NCI-H748 (cell line): Measurements from ENCODE around the gene CD151.

Experiments used
- DNase-seq: peaks from one replicate; lab custom pipeline; 2025; ENCODE audit not compliant: unreplicated experiment; lab: John Stamatoyannopoulos, UW

CD151 gene

DNA sequence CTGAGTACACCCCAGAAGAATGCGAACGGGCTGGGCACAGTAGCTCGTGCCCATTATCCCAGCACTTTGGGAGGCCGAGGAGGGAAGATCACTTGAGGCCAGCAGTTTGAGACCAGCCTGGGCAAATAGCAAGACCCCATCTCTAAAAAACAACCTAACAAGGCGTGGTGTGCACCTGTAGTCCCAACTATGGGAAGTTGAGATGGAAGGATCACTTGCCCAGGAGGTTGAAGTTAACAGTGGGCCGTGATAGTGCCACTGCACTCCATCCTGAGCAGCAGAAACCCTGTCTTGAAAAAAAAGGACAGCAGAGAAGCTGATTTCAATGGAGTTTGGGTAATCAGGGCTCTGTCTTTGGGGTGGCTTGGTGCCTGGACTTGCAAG is 19.7 kb upstream of the CD151 start:
- DNase-seq, result no peak

- DNase-seq, result no peak
Observed at GRCh38 chr11:813456-814096, 19.2 kb upstream of the CD151 start.

DNA sequence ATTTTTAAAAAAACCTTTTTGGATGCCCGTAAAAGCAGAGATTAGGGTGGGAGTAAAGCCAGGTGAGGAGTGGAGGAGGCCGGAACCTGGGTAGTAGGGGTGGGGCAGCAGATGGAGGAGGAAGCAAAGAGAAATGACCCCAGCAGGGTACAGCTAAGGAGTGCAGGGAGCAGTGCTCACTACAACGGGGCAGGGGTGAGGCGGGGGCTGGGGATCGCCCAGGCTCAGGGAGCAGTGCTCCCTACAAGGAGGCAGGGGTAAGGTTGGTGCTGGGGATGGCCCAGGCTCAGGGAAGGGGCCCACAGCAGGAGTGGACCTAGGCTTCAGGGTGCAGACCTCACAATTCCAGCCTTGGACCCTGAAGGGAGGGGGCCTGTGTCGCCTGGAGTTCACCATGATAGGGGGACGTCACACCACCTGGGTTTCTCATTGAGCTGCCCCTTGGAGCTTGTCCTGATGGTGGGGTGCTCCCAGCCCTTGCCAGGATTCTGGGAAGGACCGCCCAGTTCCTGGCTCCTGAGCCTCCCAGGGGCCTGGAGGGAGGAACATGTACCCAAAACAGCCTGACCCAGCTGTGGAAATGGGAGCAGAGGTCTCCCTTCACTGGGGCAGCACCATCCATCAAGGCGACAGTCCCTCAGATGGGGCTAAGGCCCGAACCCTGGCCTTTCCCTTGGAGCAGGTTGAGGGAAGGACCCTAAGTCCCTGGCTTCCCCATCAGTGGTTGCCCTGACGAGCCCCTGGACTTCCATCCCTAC is 16.9 kb upstream of the CD151 start:
- DNase-seq, result no peak

DNA sequence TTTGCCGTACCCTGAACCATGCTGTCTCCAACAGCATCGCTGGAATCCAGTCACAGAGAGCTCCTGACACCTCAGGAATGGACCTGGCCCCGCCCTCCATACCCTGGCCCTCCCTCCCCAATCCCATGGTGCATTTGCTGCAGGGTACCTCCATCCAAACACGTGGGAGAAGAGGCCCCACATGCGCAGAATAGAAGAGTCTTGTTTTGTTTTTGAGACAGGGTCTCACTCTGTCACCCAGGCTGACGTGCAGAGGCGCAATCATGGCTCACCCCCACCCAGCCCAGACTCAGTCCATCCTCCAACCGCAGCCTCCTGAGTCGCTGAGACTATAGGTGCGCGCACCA is 16.3 kb upstream of the CD151 start:
- no peak for DNase-seq

- no peak for DNase-seq
Observed at GRCh38 chr11:818396-819128, 14.2 kb upstream of the CD151 start, which contains the start of gene PNPLA2. TSS of gene PNPLA2 (plus strand) at chr11:818914. CDS start at chr11:819719, 805 bp downstream.

DNA sequence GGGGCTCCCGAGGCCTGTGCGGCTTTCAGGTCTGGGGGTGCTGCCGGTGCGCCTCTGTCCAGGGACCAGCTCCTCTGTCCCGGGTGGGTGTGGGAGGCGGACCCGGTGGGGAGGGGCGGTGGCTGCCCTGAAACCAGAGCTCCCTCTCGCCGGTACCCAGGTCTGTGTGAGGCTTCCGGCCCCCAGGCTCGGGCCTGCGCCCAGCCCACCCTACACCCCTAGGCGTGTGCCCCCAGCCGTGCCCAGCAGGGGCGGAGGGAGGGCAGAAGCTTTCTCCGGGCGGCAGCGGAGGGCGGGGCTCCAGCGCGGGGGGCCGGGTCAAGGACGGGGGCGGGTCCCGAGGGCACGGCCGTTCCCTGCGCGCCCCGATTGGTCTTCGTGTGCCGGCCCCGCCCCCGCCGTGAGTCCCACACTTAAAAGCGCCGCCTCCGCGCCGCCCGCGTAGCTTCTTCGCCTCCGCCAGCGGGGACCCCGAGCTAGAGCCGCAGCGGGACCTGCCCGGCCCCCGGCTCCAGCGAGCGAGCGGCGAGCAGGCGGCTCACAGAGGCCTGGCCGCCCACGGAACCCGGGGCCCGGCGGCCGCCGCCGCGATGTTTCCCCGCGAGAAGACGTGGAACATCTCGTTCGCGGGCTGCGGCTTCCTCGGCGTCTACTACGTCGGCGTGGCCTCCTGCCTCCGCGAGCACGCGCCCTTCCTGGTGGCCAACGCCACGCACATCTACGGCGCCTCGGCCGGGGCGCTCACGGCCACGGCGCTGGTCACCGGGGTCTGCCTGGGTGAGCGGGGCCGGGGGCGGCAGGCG is 13.4 kb upstream of the CD151 start:
- peak; percentile 92 for DNase-seq

GRCh38 chr11:819943-820649 is 12.7 kb upstream of the CD151 start:
- DNase-seq, result peak; percentile 93

- no peak for DNase-seq
Observed at GRCh38 chr11:820655-821511, 11.9 kb upstream of the CD151 start.

DNA sequence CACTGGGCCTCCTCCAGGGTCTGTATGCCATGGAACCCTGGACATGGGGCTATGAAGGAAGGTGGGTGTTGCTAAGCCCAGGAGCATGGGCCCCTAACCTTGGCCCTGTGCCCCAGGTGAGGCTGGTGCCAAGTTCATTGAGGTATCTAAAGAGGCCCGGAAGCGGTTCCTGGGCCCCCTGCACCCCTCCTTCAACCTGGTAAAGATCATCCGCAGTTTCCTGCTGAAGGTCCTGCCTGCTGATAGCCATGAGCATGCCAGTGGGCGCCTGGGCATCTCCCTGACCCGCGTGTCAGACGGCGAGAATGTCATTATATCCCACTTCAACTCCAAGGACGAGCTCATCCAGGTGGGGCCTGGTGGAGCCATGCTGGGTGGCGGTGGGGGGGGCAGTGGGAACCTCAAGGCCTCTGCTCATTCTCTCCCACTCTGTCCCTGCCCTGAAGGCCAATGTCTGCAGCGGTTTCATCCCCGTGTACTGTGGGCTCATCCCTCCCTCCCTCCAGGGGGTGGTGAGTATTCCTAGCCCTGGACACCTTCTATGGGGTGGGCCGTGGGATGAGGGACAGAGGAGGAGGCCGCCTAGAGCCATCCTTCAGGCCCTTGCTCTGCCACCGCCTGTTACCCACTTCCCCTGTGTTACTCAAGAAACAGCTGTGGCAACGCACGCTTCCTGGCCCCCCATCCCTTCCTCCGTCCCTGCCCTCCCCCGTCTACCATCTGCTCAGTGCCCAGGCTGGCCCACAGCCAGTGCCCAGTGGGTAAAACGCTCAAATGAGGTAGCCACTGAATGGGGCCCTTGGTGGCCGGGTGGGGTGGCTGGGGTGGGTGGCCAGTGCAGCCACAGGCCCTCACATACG is 11.0 kb upstream of the CD151 start:
- DNase-seq, result no peak

DNA sequence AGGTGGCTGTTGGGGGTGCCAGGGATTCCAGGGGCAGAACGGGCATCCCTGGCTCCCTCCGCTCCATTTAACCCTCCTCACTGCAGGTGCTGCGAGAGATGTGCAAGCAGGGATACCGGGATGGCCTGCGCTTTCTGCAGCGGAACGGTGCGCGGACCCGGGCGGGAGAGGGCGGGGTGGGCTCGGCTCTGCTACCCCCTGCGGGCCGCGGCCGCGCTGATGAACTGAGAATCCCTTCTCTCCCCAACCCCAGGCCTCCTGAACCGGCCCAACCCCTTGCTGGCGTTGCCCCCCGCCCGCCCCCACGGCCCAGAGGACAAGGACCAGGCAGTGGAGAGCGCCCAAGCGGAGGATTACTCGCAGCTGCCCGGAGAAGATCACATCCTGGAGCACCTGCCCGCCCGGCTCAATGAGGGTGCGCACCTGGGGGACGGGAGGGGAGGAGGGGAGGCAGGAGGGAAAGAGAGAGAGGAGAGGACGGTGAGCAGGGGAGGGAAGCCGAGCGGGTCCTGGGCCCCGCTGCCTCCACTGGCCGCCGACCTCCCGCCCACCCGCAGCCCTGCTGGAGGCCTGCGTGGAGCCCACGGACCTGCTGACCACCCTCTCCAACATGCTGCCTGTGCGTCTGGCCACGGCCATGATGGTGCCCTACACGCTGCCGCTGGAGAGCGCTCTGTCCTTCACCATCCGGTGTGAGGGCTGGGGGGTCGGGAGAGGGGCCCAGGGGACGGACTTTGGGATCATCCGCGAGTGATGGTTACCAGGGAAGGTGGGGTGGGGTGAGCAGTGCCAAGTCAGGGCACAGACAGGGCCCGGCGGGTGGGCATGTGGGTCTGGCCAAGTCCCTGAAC is 9.1 kb upstream of the CD151 start:
- peak; percentile 62 for DNase-seq

GRCh38 chr11:824292-824880 is 8.4 kb upstream of the CD151 start:
- peak; percentile 88 for DNase-seq

DNA sequence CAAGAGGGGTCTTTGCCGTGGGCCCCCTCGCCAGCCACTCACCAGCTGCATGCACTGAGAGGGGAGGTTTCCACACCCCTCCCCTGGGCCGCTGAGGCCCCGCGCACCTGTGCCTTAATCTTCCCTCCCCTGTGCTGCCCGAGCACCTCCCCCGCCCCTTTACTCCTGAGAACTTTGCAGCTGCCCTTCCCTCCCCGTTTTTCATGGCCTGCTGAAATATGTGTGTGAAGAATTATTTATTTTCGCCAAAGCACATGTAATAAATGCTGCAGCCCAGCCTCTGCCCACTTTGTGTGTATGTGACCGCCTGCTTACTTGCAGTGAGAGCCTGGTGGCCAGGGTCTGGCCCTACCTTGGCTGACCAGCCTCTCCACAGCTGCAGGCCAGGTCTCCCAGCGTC is 7.8 kb upstream of the CD151 start:
- peak; percentile 41 for DNase-seq

DNA sequence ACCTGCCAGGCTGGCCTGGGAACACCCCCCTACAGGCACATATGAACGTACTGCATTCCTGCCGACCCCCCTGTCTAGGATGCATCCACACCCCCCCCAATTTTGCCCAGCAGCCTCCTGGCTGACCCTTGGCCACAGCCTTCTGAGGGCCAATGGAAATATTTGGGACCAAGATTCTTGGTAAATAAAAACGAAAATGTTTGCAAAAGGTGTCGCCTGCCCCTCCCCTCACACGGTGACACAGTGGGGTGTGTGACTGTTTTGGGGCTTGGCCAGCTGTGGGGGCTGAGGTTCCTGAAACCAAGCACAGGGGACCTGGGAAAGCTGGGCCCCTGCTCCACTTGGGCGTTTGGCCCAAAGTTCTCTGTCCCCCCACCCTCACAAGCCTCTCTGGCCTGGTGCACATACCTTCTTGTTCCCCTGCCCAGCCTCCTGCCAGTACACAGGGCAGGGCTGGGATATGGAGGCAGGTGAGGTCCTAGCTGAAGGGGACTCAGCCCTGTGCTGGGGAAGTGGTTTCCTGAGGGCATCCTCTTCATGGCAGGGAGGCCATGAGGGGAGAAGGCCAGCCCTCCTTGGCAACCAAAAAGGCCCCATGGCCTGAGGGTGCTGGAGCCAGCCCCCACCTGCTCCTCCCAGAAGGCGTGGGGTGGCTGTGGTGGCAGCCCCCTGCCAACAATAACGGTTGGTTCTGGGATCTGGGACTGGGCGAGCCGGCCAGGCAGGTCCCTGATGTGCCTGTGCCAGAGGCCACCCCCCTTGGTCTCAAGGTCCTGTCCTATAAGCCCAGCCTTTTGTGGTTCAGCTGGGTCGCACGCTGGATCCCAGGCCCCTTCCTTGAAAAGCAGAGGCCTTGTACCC is 7.2 kb upstream of the CD151 start:
- no peak for DNase-seq

- no peak for DNase-seq
Observed at GRCh38 chr11:826227-826621, 6.5 kb upstream of the CD151 start.

DNA sequence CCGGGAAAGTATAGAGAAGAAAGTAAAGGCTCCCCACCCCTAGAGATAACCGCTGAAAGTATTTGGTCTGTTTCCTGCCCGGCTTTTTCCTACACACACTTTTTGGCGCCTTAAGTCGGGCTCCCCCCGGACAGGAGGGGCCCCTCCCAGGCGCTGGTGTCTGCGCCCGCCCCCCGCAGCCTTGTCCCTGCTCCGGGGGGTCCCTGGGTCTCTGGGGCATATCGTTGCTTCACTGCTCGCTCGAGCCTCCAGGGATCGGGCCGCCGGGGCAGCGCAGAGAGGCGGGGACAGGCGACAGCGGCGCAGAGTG is 6.0 kb upstream of the CD151 start:
- no peak for DNase-seq

DNA sequence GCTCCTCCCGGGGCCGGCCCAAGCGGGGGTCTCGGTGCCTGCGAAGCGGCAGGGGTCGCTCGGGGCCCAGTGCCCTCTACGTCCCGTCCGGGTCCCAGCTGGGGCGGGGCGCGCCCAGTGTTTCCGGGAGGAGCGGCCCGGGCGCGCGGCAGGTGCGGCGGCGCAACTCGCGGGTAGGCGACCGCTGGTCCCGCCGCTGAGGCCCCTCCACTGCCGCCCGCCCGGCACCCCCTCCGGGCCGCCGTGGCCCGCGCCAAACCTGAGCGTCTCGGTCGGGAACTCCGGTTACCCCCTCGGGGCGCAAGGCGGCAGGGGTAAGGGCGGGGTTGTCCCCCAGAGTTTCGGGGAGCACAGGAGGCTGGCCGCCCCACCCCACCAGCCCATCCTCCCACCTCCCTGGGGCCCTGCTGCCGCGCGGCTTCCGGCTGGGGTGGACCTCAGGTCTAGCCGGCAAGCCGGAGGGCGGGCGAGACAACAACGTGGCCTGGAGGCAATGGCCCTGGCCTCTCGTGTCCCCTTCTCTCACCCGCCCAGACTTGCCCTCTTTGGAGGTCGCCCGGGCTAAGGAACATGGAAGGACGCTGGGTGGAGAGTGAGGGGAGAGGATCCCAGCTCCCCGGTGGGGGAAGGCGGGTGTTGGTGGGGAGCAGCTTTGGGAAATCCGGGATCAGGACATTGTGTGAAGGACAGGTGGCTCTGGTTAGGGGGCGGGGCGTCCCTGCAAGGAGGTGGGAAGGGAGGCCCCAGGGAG is 5.4 kb upstream of the CD151 start:
- DNase-seq, result peak; percentile 33
